ENCODE measurements around the gene SCAMP4.

- no peak for TF ChIP-seq CTCF (IDR thresholded peaks at IDR 0.05; ENCODE audit: low read depth, low read length)
- TF ChIP-seq EZH2phosphoT487 (IDR thresholded peaks at IDR 0.05; ENCODE audit: low read depth) = no peak
These were observed 31.4 kb upstream of the SCAMP4 start for GRCh38 chr19:1873524-1874473.

Data from OCI-LY3 (cell line).